Kidney (tissue), 14 donors: Measurements from ENCODE around the gene IRX4. TPM values are rescaled to one million over a fixed set of nuclear protein-coding genes. Genes with fewer than 3 reads are reported as not detected.

Source experiments
- DNase-seq, 5 donors: peaks; one replicate each; pipeline ENCODE4 v3.0.0-alpha.2; 2013 to 2020
- FAIRE-seq: peaks from 2 replicates; lab custom pipeline; 2012; peaks lifted over from hg19 to GRCh38; lab: Jason Lieb, UNC
- H3K27ac ChIP-seq, 2 donors: one replicate each; pipeline ENCODE4 v1.7.0; 2013; ENCODE audit warnings: low read depth in 2 of 2, low read length in 2 of 2, inconsistent platforms in 1 of 2
- H3K27me3 ChIP-seq: one replicate; pipeline ENCODE4 v1.7.1; 2013; ENCODE audit warnings: low read length, inconsistent platforms; ENCODE audit not compliant: control insufficient read depth, insufficient read depth
- H3K36me3 ChIP-seq, 3 donors: one replicate each; pipeline versions ENCODE4 v1.7.0 to v1.7.1; 2013; ENCODE audit warnings: low read length in 3 of 3, control low read depth in 1 of 3, inconsistent platforms in 1 of 3; ENCODE audit not compliant: insufficient read depth in 3 of 3, control insufficient read depth in 2 of 3
- H3K4me1 ChIP-seq, 3 donors: one replicate each; pipeline versions ENCODE4 v1.7.0 to v1.7.1; 2013; ENCODE audit warnings: low read length in 3 of 3, inconsistent platforms in 1 of 3, low read depth in 1 of 3; ENCODE audit not compliant: control insufficient read depth in 2 of 3, insufficient read depth in 2 of 3
- H3K4me3 ChIP-seq, 3 donors: one replicate each; pipeline versions ENCODE4 v1.7.0 to v1.8.1; 2013; ENCODE audit warnings: low read length in 3 of 3, control low read depth in 1 of 3, inconsistent platforms in 1 of 3
- H3K9ac ChIP-seq, 3 donors: one replicate each; pipeline versions ENCODE4 v1.7.0 to v1.7.1; 2013; ENCODE audit warnings: low read length in 3 of 3, control low read depth in 1 of 3, inconsistent platforms in 1 of 3
- H3K9me3 ChIP-seq, 3 donors: one replicate each; pipeline versions ENCODE4 v1.7.0 to v1.7.1; 2013; ENCODE audit warnings: low read length in 3 of 3, control low read depth in 1 of 3, inconsistent platforms in 1 of 3; ENCODE audit not compliant: control insufficient read depth in 2 of 3, insufficient read depth in 1 of 3
- intact Hi-C: fragments of 100-400 bp; cut with DNase I; formaldehyde crosslinking; loops from one replicate; pipeline ENCODE4 v1.11.1; 2022
- polyA plus RNA-seq: library from polyadenylated mRNA; stranded (reverse); fragments of 350-450 nt; fragmentation: Illumina TruSeq; extraction: RNeasy Lipid Tissue Mini Kit (QIAGEN cat#74804); gene quantifications from one replicate; pipeline ENCODE4 v1.2.3, GENCODE V29; 2014; ENCODE audit warnings: low read depth, low replicate concordance; ENCODE audit not compliant: insufficient read depth
- total RNA-seq: library from RNA; stranded (reverse); fragmentation: NEBNext Ultra II Directional; extraction: Animal tissue kit (Norgen Biotek cat#: 25700); gene quantifications from one replicate; pipeline ENCODE4 v1.2.1, GENCODE V29; 2021
- TF ChIP-seq, protein P1 (sequence below): IDR thresholded peaks from 3 replicates; pipeline ENCODE4 v1.5.1; 2012; ENCODE audit warnings: mild to moderate bottlenecking, moderate library complexity, borderline replicate concordance; ENCODE audit not compliant: insufficient read depth; ENCODE audit errors: extremely low read depth
- donor health status: control.
- donor health status: control.
- donor health status: control.
- donor health status: control.
- donor health status: control.
- donor health status: DM: yes; HTN: yes; CAD: no.
- donor health status: Normal renal cell carcinoma (clear cell type).

Gene IRX4
- total and polyA plus RNA-seq, 2 donors from 2014 or later = not detected

DNA sequence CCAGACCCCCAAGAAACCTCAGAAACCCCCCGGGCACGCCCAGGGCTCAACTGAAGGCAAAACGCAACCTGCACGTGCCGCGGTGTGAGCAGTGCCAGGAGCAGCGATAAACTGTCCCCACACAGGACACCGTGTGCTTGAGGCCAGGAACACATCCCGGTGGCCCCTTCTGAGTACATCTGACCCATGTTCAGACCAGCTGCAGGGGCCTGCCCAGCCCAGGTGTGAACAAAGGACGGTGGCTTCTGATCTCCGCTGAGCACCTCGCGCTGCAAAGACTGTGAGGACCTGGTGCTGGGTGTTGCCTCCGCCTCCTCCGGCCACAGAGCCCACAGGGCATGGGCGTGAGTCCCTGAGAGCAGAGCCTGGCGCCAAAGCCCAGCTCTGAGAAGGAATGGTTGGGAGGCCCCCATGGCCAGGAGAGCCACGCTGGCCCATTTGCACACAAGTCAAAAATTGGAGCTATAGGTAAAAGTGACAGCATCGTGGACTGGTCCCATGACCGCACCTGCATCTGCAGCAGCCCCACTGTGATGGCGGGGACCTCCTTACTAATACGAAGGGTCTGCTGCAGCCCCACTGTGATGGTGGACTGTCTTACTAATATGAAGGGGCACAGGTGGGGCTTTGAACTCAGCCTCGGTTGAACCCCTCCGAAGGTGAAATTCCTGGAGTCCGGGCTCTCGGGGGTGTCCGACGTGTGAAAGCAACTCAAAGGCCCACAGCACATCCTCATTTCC is 50.0 kb downstream of the IRX4 start:
- Histone ChIP-seq H3K36me3 (no peaks in the 10 kb centered on the region), H3K9ac (no peak overlapping the region), H3K9me3 (no peaks in the 10 kb centered on the region), H3K27me3 (no peaks in the 10 kb centered on the region), H3K27ac (no peak overlapping the region), H3K4me1 (no peaks in the 10 kb centered on the region), H3K4me3 (no peak overlapping the region)
- no peak for FAIRE-seq
- TF ChIP-seq, protein P1, sequence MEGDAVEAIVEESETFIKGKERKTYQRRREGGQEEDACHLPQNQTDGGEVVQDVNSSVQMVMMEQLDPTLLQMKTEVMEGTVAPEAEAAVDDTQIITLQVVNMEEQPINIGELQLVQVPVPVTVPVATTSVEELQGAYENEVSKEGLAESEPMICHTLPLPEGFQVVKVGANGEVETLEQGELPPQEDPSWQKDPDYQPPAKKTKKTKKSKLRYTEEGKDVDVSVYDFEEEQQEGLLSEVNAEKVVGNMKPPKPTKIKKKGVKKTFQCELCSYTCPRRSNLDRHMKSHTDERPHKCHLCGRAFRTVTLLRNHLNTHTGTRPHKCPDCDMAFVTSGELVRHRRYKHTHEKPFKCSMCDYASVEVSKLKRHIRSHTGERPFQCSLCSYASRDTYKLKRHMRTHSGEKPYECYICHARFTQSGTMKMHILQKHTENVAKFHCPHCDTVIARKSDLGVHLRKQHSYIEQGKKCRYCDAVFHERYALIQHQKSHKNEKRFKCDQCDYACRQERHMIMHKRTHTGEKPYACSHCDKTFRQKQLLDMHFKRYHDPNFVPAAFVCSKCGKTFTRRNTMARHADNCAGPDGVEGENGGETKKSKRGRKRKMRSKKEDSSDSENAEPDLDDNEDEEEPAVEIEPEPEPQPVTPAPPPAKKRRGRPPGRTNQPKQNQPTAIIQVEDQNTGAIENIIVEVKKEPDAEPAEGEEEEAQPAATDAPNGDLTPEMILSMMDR = no peak
- intact Hi-C loops = no loop called here
- peak in 2 of 5 donors; percentile 19 to 56 for DNase-seq

DNA sequence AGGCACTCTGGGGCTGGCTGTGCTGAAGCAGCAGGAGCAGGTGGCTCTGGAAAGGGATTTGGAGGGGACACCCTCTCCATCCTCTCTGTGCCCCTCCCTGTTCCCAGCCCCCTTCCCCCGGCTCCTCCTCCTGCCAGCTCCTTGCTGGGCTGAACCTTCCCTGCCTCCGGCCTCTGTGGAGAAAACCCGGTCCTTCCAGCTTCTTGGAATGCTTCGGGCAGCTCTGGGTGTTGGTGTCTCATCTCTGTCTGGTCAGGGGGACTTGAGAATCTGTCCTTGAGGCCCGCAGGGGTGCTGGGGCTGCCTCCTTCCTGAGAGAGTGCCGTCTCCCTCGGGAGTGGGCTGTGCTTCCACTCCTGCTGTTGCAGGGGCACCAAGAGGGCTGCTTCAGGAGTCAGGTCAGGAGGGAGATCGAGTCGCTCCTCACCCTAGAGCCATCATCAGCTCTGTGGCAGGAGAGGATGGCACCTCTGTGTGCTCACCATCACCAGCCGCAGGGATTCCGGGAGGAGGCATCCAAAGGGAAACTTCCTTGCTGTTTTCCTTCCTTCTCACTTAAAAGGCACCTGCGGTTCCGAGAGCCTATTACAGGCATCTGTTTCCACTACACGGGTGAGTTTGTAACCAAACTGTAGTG is 50.9 kb downstream of the IRX4 start:
- peak in 2 of 5 donors; percentile 31 to 55 for DNase-seq
- no peak for FAIRE-seq
- H3K9me3 ChIP-seq = no peaks in the 10 kb centered on the region
- no peak overlapping the region for H3K9ac ChIP-seq
- intact Hi-C loops = no loop called here
- H3K27ac ChIP-seq = no peak overlapping the region
- no peak overlapping the region for H3K4me3 ChIP-seq
- no peaks in the 10 kb centered on the region for H3K36me3 ChIP-seq
- TF ChIP-seq, protein P1 = no peak
- no peaks in the 10 kb centered on the region for H3K27me3 ChIP-seq
- no peaks in the 10 kb centered on the region for H3K4me1 ChIP-seq

DNA sequence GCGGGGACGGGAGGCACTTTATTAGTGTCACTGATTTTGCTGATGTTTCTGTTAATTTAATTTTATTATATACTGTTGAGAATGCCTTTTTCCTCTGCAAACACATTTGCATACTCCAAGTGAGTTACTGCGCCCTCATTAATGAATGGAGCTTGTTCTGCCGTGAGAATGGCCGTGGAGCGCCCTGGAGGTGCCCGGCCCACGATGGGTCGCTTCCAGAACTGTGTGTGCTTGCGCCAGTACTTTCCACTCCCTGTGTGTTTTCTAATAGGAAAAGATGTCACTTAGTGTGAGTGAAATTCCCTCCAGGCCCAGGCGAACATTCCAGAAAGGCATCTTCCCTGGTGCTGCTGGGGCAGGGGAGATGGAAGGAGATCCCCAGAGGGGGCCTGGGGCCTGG is 51.5 kb downstream of the IRX4 start:
- Histone ChIP-seq H3K4me3 (no peak overlapping the region), H3K27me3 (no peaks in the 10 kb centered on the region), H3K9me3 (no peaks in the 10 kb centered on the region), H3K4me1 (no peaks in the 10 kb centered on the region), H3K9ac (no peak overlapping the region), H3K36me3 (no peaks in the 10 kb centered on the region), H3K27ac (no peak overlapping the region)
- intact Hi-C loops = no loop called here
- FAIRE-seq (no peak), DNase-seq (peak in 2 of 5 donors; percentile 10 to 13)
- TF ChIP-seq, protein P1 = no peak
